BLaER1 (cell line): ENCODE results near the gene EIF2A.

Experiments
- H3K27ac ChIP-seq: shearing (Covaris generic); formaldehyde crosslinking; 2 replicates; pipeline ENCODE4 v1.8.1; 2022
- H3K27me3 ChIP-seq: shearing (Covaris generic); formaldehyde crosslinking; 2 replicates; pipeline ENCODE4 v1.8.1; 2022
- H3K36me3 ChIP-seq: shearing (Covaris generic); formaldehyde crosslinking; 2 replicates; pipeline ENCODE4 v1.8.1; 2022
- H3K4me1 ChIP-seq: shearing (Covaris generic); formaldehyde crosslinking; 2 replicates; pipeline ENCODE4 v1.8.1; 2022
- H3K4me2 ChIP-seq: shearing (Covaris generic); formaldehyde crosslinking; 2 replicates; pipeline ENCODE4 v1.8.1; 2022
- H3K4me3 ChIP-seq: shearing (Covaris generic); formaldehyde crosslinking; 2 replicates; pipeline ENCODE4 v1.8.1; 2022
- H3K9ac ChIP-seq: shearing (Covaris generic); formaldehyde crosslinking; 2 replicates; pipeline ENCODE4 v1.8.1; 2022
- H3K9me3 ChIP-seq: shearing (Covaris generic); formaldehyde crosslinking; 2 replicates; pipeline ENCODE4 v1.8.1; 2022
- H4K20me1 ChIP-seq: shearing (Covaris generic); formaldehyde crosslinking; 2 replicates; pipeline ENCODE4 v1.8.1; 2022
- Cebpa-rat ChIP-seq: shearing (Covaris generic); IDR thresholded peaks from 2 replicates; pipeline ENCODE4 v1.8.1; 2022

Gene EIF2A

GRCh38 chr3:150631515-150632221, 85.1 kb downstream of the EIF2A start:
- Histone ChIP-seq H3K4me2 (no peak overlapping the region), H3K36me3 (peaks cover 52% of the 10 kb centered on the region), H3K27me3 (no peaks in the 10 kb centered on the region), H3K4me1 (peaks cover 14% of the 10 kb centered on the region), H3K27ac (no peak overlapping the region), H4K20me1 (peaks cover 2% of the 10 kb centered on the region; the same call in 1 of the 2 replicates), H3K9me3 (no peaks in the 10 kb centered on the region), H3K4me3 (no peak overlapping the region), H3K9ac (no peak overlapping the region)
- no peak for TF ChIP-seq Cebpa-rat

DNA sequence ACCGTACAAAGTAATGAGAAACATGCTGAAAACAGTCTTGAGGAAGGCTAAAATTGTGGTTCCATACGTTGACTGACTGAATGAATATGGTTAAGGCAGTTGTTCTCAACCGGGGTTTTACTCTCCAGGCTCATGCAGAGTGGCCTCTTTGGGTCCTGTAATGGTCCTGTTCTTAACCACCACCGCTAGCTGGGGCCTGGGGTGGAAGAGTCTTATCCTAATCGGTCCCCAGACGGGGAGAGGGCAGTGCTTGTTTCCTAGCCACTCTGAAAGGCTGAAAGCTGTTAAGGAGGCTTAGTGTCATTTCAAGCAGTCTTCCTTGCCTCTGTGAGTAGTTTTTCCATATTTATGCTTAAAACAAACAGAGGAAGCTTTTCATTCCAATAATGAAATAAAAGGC, 88.5 kb downstream of the EIF2A start:
- Histone ChIP-seq H3K4me2 (peak overlapping the region; percentile 35), H3K27ac (peak overlapping the region; percentile 21; the same call in 1 of the 2 replicates)

DNA sequence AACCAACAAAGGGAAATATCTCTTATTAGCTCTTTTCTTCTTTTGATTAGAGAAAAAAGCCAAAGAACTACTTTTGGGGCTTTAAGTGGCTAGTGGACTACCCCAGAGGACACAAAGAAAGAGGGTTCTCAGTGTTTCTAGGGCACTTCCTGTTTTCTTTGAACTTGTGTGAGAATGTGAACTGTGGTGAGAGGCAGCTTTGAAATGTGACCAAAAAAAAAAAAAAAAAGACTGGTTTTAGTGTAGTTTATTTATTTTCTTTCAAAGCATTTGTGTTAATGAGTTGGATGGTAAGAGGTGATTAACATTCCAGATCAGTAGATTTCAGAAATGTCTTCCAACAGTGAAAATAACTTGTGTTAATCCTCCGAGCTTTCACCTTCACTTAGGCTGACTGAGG, 88.9 kb downstream of the EIF2A start:
- H3K9me3 ChIP-seq, result no peaks in the 10 kb centered on the region
- no peaks in the 10 kb centered on the region for H3K27me3 ChIP-seq
- H3K4me2 ChIP-seq, result peak overlapping the region; percentile 35
- peak overlapping the region; percentile 21; the same call in 1 of the 2 replicates for H3K27ac ChIP-seq
- TF ChIP-seq Cebpa-rat, result no peak
- H3K4me1 ChIP-seq, result peaks cover 14% of the 10 kb centered on the region
- H4K20me1 ChIP-seq, result no peaks in the 10 kb centered on the region
- H3K36me3 ChIP-seq, result peaks cover 22% of the 10 kb centered on the region
- no peak overlapping the region for H3K4me3 ChIP-seq
- peak overlapping the region; percentile 8; the same call in 1 of the 2 replicates for H3K9ac ChIP-seq

More for the DNA sequence above, 88.5 kb downstream of the EIF2A start:
- 0 out of 2 replicates have a peak overlapping the region, but pooled peaks have one; percentile 8 for H3K9ac ChIP-seq
- H3K9me3 ChIP-seq, result no peaks in the 10 kb centered on the region
- no peak for TF ChIP-seq Cebpa-rat
- H3K4me1 ChIP-seq, result peaks cover 14% of the 10 kb centered on the region
- H4K20me1 ChIP-seq, result no peaks in the 10 kb centered on the region
- peaks cover 25% of the 10 kb centered on the region for H3K36me3 ChIP-seq
- no peaks in the 10 kb centered on the region for H3K27me3 ChIP-seq
- no peak overlapping the region for H3K4me3 ChIP-seq
